Activated naive CD4-positive, alpha-beta T cell treated with anti-CD3 and anti-CD28 coated beads, Interleukin-2, amount 50 U/mL, for 72 hours (primary cell): ENCODE results near the gene ST3GAL3. TPM values are rescaled to one million over a fixed set of nuclear protein-coding genes. Genes with fewer than 3 reads are reported as not detected.

Source experiments
- ATAC-seq, 2 donors: fragments of 150-1000 bp; cut with Tn5 transposase; 2 replicates each; pipeline ENCODE4 v1.10.0; 2021; ENCODE audit warnings: mild to moderate bottlenecking in 2 of 2, moderate library complexity in 2 of 2
- DNase-seq, 2 donors: peaks; one replicate each; pipeline ENCODE4 v3.0.0; 2021 to 2022; ENCODE audit warnings: low spot score in 2 of 2
- H3K27ac Mint-ChIP-seq, 2 donors: one replicate each; pipeline ENCODE4 v1.8.0; 2022; ENCODE audit warnings: mild to moderate bottlenecking in 2 of 2, mixed read lengths in 2 of 2
- H3K36me3 Mint-ChIP-seq, 2 donors: one replicate each; pipeline ENCODE4 v1.8.0; 2022; ENCODE audit warnings: mixed read lengths in 2 of 2
- H3K9me3 Mint-ChIP-seq, 2 donors: one replicate each; pipeline ENCODE4 v1.8.0; 2022; ENCODE audit warnings: mixed read lengths in 2 of 2
- total RNA-seq, 2 donors: library from RNA; stranded (reverse); gene quantifications; one replicate each; pipeline ENCODE4 v1.2.3, GENCODE V29; 2022

The ST3GAL3 gene
- total RNA-seq, 2 donors from 2014 or later = 21.8 to 22.3 TPM

- Mint-ChIP-seq H3K36me3 (no peaks in the 10 kb centered on the region), H3K9me3 (no peaks in the 10 kb centered on the region), H3K27ac (peak overlapping the region; percentile 57 to 71)
- DNase-seq = no peak
- ATAC-seq = peak in 1 of 2 donors; percentile 65
Observed at GRCh38 chr1:43864111-43865045, 157.0 kb downstream of the ST3GAL3 start.

GRCh38 chr1:43866201-43866600, 158.9 kb downstream of the ST3GAL3 start:
- DNase-seq (no peak), ATAC-seq (no peak)
- Mint-ChIP-seq H3K9me3 (no peaks in the 10 kb centered on the region), H3K36me3 (no peaks in the 10 kb centered on the region), H3K27ac (peak overlapping the region; percentile 34 to 71)

GRCh38 chr1:43867976-43868740, 160.8 kb downstream of the ST3GAL3 start:
- no peaks in the 10 kb centered on the region for H3K9me3 Mint-ChIP-seq
- DNase-seq = no peak
- H3K36me3 Mint-ChIP-seq = no peaks in the 10 kb centered on the region
- peak overlapping the region; percentile 55 to 73 for H3K27ac Mint-ChIP-seq
- peak in 1 of 2 donors; percentile 20 for ATAC-seq

GRCh38 chr1:43868741-43869067, 161.4 kb downstream of the ST3GAL3 start:
- ATAC-seq = no peak
- peak overlapping the region; percentile 55 to 73 for H3K27ac Mint-ChIP-seq
- no peaks in the 10 kb centered on the region for H3K36me3 Mint-ChIP-seq
- no peak for DNase-seq
- H3K9me3 Mint-ChIP-seq = no peaks in the 10 kb centered on the region

- no peaks in the 10 kb centered on the region for H3K36me3 Mint-ChIP-seq
- ATAC-seq (no peak), DNase-seq (no peak)
- H3K9me3 Mint-ChIP-seq = no peaks in the 10 kb centered on the region
- H3K27ac Mint-ChIP-seq = peak overlapping the region in 1 of 2 donors; percentile 89
Observed at GRCh38 chr1:43870306-43870705, 163.0 kb downstream of the ST3GAL3 start.

GRCh38 chr1:43871181-43871910, 164.0 kb downstream of the ST3GAL3 start:
- no peaks in the 10 kb centered on the region for H3K36me3 Mint-ChIP-seq
- no peaks in the 10 kb centered on the region for H3K9me3 Mint-ChIP-seq
- no peak overlapping the region for H3K27ac Mint-ChIP-seq
- ATAC-seq (no peak), DNase-seq (no peak)

GRCh38 chr1:43872280-43872679, 164.9 kb downstream of the ST3GAL3 start:
- no peak for DNase-seq
- H3K36me3 Mint-ChIP-seq = no peaks in the 10 kb centered on the region

GRCh38 chr1:43873851-43874250, 166.5 kb downstream of the ST3GAL3 start:
- no peaks in the 10 kb centered on the region for H3K9me3 Mint-ChIP-seq
- no peak for ATAC-seq
- no peak overlapping the region for H3K27ac Mint-ChIP-seq
- H3K36me3 Mint-ChIP-seq = no peaks in the 10 kb centered on the region
- DNase-seq = no peak

More at GRCh38 chr1:43872280-43872679, 164.9 kb downstream of the ST3GAL3 start:
- Mint-ChIP-seq H3K9me3 (no peaks in the 10 kb centered on the region), H3K27ac (no peak overlapping the region)
- no peak for ATAC-seq

GRCh38 chr1:43874716-43875115, 167.4 kb downstream of the ST3GAL3 start:
- no peak for ATAC-seq
- H3K27ac Mint-ChIP-seq = no peak overlapping the region

GRCh38 chr1:43875331-43875730, 168.0 kb downstream of the ST3GAL3 start:
- H3K9me3 Mint-ChIP-seq = no peaks in the 10 kb centered on the region
- H3K27ac Mint-ChIP-seq = no peak overlapping the region
- DNase-seq = no peak
- no peak for ATAC-seq
- no peaks in the 10 kb centered on the region for H3K36me3 Mint-ChIP-seq

More at GRCh38 chr1:43874716-43875115, 167.4 kb downstream of the ST3GAL3 start:
- Mint-ChIP-seq H3K9me3 (no peaks in the 10 kb centered on the region), H3K36me3 (no peaks in the 10 kb centered on the region)
- no peak for DNase-seq

GRCh38 chr1:43877101-43877500, 169.8 kb downstream of the ST3GAL3 start:
- Mint-ChIP-seq H3K9me3 (no peaks in the 10 kb centered on the region), H3K36me3 (no peaks in the 10 kb centered on the region), H3K27ac (no peak overlapping the region)
- DNase-seq = no peak
- ATAC-seq = no peak

- DNase-seq (no peak), ATAC-seq (no peak)
- Mint-ChIP-seq H3K36me3 (no peaks in the 10 kb centered on the region), H3K9me3 (no peaks in the 10 kb centered on the region), H3K27ac (no peak overlapping the region)
Observed at GRCh38 chr1:43878440-43878839, 171.1 kb downstream of the ST3GAL3 start.

GRCh38 chr1:43878854-43879253, 171.5 kb downstream of the ST3GAL3 start:
- Mint-ChIP-seq H3K9me3 (no peaks in the 10 kb centered on the region), H3K36me3 (no peaks in the 10 kb centered on the region), H3K27ac (no peak overlapping the region)
- DNase-seq = no peak
- ATAC-seq = no peak

- ATAC-seq = no peak
- Mint-ChIP-seq H3K36me3 (no peaks in the 10 kb centered on the region), H3K27ac (no peak overlapping the region), H3K9me3 (no peaks in the 10 kb centered on the region)
- no peak for DNase-seq
Observed at GRCh38 chr1:43879414-43879813, 172.1 kb downstream of the ST3GAL3 start.

- no peak overlapping the region for H3K27ac Mint-ChIP-seq
- no peaks in the 10 kb centered on the region for H3K36me3 Mint-ChIP-seq
- ATAC-seq = no peak
- DNase-seq = no peak
- H3K9me3 Mint-ChIP-seq = no peaks in the 10 kb centered on the region
Observed at GRCh38 chr1:43879996-43880395, 172.7 kb downstream of the ST3GAL3 start.

- Mint-ChIP-seq H3K27ac (no peak overlapping the region), H3K36me3 (no peaks in the 10 kb centered on the region), H3K9me3 (no peaks in the 10 kb centered on the region)
- ATAC-seq (no peak), DNase-seq (no peak)
Observed at GRCh38 chr1:43880604-43881003, 173.3 kb downstream of the ST3GAL3 start.

GRCh38 chr1:43881415-43881814, 174.1 kb downstream of the ST3GAL3 start:
- H3K9me3 Mint-ChIP-seq = no peaks in the 10 kb centered on the region
- ATAC-seq = no peak
- DNase-seq = no peak
- H3K27ac Mint-ChIP-seq = peak overlapping the region in 1 of 2 donors; percentile 1
- H3K36me3 Mint-ChIP-seq = no peaks in the 10 kb centered on the region
